ENCODE data around the gene SYNGR4.
A peak's percentile ranks its signal among the peaks of the same experiment; 100 is the strongest.
"Not testable (repeated sequence)": the region's sequence is repeated elsewhere in the genome, so short reads cannot be mapped to it uniquely, and the experiment has no call there.

SYNGR4 gene

DNA sequence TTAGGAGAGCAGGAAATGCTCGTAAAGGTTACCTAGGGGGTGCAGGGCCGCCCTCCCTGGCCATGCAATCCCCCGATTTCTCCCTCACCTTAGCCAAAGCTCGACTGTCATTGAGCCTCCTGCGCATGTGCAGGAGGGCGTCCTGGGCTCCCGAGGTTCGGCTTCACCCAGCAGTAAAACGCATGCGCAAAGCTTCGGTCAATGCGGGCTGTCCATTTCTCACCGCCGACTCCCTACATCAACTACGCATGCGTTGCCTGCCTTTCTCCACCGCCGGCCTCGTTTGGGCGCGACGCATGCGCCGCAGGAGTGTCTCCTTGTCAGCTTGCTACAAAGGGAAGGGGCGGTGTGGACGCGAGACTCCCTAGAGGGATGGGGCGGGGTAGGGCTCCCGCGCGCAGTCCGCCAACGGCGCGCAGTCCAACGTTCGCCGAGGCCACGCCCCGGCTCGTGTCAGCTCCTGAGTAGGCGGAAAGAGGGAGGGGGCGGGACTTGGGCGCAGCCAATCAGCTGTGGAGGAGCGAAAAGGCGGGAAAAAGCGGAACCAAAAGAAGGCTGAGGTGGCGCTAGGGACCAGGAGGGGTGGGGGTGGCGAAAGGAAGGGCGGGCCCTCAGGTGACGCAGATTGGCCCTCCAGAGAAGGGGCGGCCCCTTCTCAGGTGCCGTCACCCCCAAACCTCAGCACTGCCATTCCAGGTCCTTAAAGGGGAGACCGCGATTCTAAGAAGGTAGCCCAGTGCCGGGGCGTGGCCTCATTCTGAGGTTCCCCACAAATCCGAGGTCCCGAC lies at the start of gene SYNGR4, which contains the start of gene TMEM143:
TSS of gene SYNGR4 (plus strand) at position 558 of the 788 bp plus-strand sequence. CDS start 1,476 bp downstream, outside the sequence.
TSS of gene TMEM143 (minus strand) at position 131 of the 788 bp plus-strand sequence. CDS start at position 111, 20 bp downstream.
- DNase-seq (ENCODE audit: low read depth in 2 of 3, low spot score in 1 of 3): peak; percentile 95 to 98 (median 96)

GRCh38 chr19:48315712-48316111 lies 48.5 kb upstream of the SYNGR4 start:
- no peak for DNase-seq (ENCODE audit: low read depth in 2 of 3, low spot score in 1 of 3)

DNA sequence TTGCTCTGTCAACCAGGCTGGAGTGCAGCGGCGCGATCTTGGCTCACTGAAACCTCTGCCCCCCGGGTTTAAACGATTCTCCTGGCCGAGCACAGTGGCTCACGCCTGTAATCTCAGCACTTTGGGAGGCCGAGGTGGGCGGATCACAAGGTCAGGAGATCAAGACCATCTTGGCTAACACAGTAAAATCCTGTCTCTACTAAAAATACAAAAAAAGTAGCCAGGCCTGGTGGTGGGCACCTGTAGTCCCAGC lies 46.5 kb upstream of the SYNGR4 start:
- DNase-seq (ENCODE audit: low read depth in 2 of 3, low spot score in 1 of 3): not testable (repeated sequence)

GRCh38 chr19:48318286-48318987 lies 45.7 kb upstream of the SYNGR4 start:
- DNase-seq (ENCODE audit: low read depth in 2 of 3, low spot score in 1 of 3): no peak

- peak in 2 of 3 donors; percentile 71 to 78 for DNase-seq (ENCODE audit: low read depth in 2 of 3, low spot score in 1 of 3)
These were observed 44.3 kb upstream of the SYNGR4 start for GRCh38 chr19:48319647-48320541.

- DNase-seq (ENCODE audit: low read depth in 2 of 3, low spot score in 1 of 3): peak; percentile 95 to 97 (median 96)
These were observed 42.9 kb upstream of the SYNGR4 start for GRCh38 chr19:48321372-48321621.

GRCh38 chr19:48321622-48322591 lies 42.3 kb upstream of the SYNGR4 start:
- peak; percentile 95 to 97 (median 97) for DNase-seq (ENCODE audit: low read depth in 2 of 3, low spot score in 1 of 3)

GRCh38 chr19:48325265-48325910 lies 38.8 kb upstream of the SYNGR4 start, which contains the start of gene EMP3:
EMP3 (plus strand) TSS chr19:48325552; CDS start chr19:48326845, 1,293 bp downstream.
- DNase-seq (ENCODE audit: low read depth in 2 of 3, low spot score in 1 of 3): peak; percentile 76 to 80 (median 78)

DNA sequence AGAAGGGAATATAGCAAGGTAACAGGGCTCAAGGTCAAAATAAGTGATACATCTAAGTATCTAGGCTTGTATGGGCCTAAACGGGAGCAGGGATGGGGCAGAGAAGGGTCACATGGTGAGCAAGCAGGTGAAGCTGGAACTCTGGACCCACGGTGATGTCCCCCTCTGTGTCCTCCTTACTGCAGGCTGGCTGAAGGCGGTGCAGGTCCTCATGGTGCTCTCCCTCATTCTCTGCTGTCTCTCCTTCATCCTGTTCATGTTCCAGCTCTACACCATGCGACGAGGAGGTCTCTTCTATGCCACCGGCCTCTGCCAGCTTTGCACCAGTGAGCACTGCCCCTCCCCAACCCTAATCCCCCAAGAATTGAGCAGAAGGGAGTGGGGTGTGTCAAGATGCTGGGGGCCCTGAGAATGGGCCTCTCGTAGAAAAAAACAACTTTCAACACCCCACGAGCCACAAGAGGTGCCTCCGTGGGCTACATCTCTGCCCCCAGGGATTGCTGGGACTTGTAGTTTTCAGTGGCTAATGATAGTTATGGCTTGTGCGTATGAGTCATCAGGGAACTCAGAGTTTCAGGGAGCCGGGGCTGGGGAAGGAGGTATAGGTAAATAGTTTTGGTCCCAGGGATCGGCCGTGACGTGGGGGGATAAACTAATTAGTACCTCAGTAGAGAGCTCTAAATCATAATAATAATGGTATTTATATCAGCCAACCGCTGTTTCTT lies 34.8 kb upstream of the SYNGR4 start:
- peak in 1 of 3 donors; percentile 50 for DNase-seq (ENCODE audit: low read depth in 2 of 3, low spot score in 1 of 3)

- peak; percentile 62 to 75 (median 70) for DNase-seq (ENCODE audit: low read depth in 2 of 3, low spot score in 1 of 3)
These were observed 34.0 kb upstream of the SYNGR4 start for GRCh38 chr19:48330012-48330681.

- DNase-seq (ENCODE audit: low read depth in 2 of 3, low spot score in 1 of 3): no peak
These were observed 31.9 kb upstream of the SYNGR4 start for GRCh38 chr19:48332351-48332661.

GRCh38 chr19:48332662-48333466 lies 31.3 kb upstream of the SYNGR4 start:
- DNase-seq (ENCODE audit: low read depth in 2 of 3, low spot score in 1 of 3): peak; percentile 78 to 89 (median 81)

- peak; percentile 87 to 91 (median 89) for DNase-seq (ENCODE audit: low read depth in 2 of 3, low spot score in 1 of 3)
These were observed 30.4 kb upstream of the SYNGR4 start for GRCh38 chr19:48333467-48334384.

GRCh38 chr19:48338253-48338755 lies 25.9 kb upstream of the SYNGR4 start:
- no peak for DNase-seq (ENCODE audit: low read depth in 2 of 3, low spot score in 1 of 3)

- no peak for DNase-seq (ENCODE audit: low read depth in 2 of 3, low spot score in 1 of 3)
These were observed 25.2 kb upstream of the SYNGR4 start for GRCh38 chr19:48338802-48339503.

GRCh38 chr19:48340995-48341394 lies 23.2 kb upstream of the SYNGR4 start:
- DNase-seq (ENCODE audit: low read depth in 2 of 3, low spot score in 1 of 3): no peak

All from stimulated activated CD4-positive, alpha-beta T cell treated with anti-CD3 and anti-CD28 coated beads, Interleukin-12 subunit alpha, Interleukin-12 subunit beta, amount 100 ng/mL, for 48 hours (primary cell).